Middle frontal gyrus (tissue), 1 donor: ENCODE measurements around the gene AGBL1.
"Not testable (repeated sequence)": the region's sequence is repeated elsewhere in the genome, so short reads cannot be mapped to it uniquely, and the experiment has no call there.

Experiments used
- DNase-seq: peaks from one replicate; pipeline ENCODE4 v3.0.0-alpha.2; 2015; ENCODE audit warnings: low spot score; ENCODE audit errors: extremely low spot score

The AGBL1 gene

DNA sequence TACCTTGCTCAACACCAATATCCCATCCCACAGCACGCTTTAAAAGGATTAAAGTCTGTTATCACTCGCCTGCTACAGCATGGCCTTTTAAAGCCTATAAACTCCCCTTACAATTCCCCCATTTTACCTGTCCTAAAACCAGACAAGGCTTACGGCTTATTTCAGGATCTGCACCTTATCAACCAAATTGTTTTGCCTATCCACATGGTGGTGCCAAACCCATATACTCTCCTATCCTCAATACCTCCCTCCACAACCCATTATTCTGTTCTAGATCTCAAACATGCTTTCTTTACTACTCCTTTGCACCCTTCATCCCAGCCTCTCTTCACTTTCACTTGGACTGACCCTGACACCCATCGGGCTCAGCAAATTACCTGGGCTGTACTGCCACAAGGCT lies 962.9 kb downstream of the AGBL1 start:
- not testable (repeated sequence) for DNase-seq

DNA sequence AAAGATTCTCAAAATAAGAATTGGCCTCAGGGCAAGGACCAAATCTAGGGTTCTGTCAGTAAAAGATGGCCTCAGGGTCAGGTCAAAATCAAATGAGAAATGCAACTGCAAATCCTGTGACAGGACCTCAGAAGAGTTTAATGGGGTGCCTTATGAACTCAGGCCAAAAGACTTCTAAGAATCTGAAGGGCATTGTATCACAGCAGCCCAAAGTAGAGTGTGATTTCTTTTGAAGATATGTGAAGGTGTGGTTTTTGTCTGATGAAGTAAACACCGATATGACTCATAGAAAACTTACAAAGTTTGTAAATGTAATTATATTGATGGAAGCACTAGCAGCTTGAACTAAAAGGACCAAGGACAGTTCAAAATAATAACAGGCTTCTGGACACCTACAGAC lies 966.1 kb downstream of the AGBL1 start:
- no peak for DNase-seq

DNA sequence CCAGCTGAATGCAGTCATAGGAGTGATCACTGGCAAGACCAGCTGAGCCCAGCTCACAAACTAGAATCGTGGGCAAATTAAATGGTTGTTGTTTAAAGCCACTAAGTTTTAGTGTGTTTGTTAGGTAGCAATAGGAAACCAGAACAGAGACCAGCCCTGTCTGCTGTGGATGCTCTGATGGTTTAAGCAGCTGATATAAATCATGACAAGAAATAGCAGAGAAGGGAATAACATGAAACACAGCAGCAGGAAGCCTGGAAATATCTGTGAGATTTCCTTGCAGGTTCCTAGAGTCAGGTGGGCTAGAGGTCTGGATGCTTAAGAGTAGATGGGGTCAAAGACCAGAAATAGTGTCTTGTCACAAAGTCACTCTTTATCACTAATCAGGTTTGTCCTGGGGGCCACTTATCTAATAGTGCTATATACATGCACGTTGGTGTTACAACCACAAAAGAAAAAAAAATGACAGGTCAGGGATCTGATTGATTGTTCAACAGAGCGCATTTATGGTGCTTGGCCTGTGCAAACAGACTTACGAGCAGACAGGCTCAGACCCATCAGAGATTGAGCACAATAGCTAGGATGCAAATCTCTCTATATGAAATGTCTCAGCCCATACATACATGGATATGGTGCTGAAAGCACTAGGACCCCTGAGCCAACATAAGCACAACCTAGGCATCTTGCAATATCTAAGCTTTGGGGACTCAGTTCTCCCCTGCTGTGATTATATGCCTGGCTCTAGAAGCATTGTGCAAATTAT lies 967.7 kb downstream of the AGBL1 start:
- no peak for DNase-seq
